ENCODE data around the gene RPF1. TPM values are rescaled to one million over a fixed set of nuclear protein-coding genes. Genes with fewer than 3 reads are reported as not detected.

Gene RPF1
- total and polyA plus RNA-seq, 2 of the 4 experiments (the other 2 are of a cell fraction), result 28.4 to 30.3 TPM

DNA sequence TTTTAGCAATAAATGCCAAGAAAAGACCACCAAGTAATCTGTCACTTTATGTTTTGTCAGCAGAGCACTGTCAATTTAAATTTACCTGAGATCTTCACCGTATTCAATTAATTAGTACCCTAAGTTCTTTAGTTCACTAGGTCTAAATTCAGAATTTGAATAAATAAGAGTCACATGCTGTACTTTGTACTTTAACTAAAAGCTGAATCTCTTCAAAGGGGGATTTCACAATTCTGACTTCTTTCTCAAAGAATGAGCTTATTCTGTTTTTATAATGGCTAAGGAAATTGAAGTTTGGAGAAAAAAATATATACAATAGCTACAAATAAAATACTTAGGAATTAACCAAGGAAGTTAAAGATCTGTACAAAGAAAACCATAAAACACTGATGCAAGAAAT lies 29.4 kb downstream of the RPF1 start:
- Histone ChIP-seq H4K5ac (ENCODE audit: low read depth, low read length) (no peak overlapping the region), H2AK9ac (replicated peaks; ENCODE audit: low read depth, low read length, poor library complexity) (no peak overlapping the region), H3K56ac (ENCODE audit: extremely low read depth, insufficient read depth, low read length) (no peak overlapping the region), H3K9me3 (ENCODE audit: control insufficient read depth, insufficient read depth, low read length) (no peaks in the 10 kb centered on the region), H3K27ac (ENCODE audit: insufficient read depth, low read length) (no peak overlapping the region), H2BK5ac (ENCODE audit: low read depth, low read length, poor library complexity, severe bottlenecking) (no peak overlapping the region), H2AK5ac (ENCODE audit: low read depth, low read length) (no peak overlapping the region), H3K23ac (ENCODE audit: low read depth, low read length) (no peak overlapping the region), H3K27me3 (ENCODE audit: control insufficient read depth, insufficient read depth, low read length) (no peaks in the 10 kb centered on the region), H2BK15ac (ENCODE audit: low read depth, low read length) (no peak overlapping the region), H3K4me2 (ENCODE audit: low read depth, low read length) (no peak overlapping the region), H4K20me1 (ENCODE audit: insufficient read depth, low read length) (peaks cover 20% of the 10 kb centered on the region), H2BK120ac (ENCODE audit: low read depth, low read length) (no peak overlapping the region), H3K79me1 (ENCODE audit: low read depth in 1 of 2, low read length in 2 of 2) (peaks cover 5 to 20% of the 10 kb centered on the region in 2 experiments; a peak in 3 of 4 replicates), H3K4ac (ENCODE audit: low read depth, low read length) (no peak overlapping the region), H3K36me3 (ENCODE audit: control insufficient read depth, insufficient read depth, low read length) (no peaks in the 10 kb centered on the region), H3K18ac (ENCODE audit: low read depth, low read length) (no peak overlapping the region), H3K14ac (replicated peaks; ENCODE audit: low read depth, low read length) (no peak overlapping the region), H4K8ac (ENCODE audit: low read depth in 2 of 2, low read length in 2 of 2) (no peak overlapping the region), H3K9me1 (ENCODE audit: insufficient read depth, low read length) (no peaks in the 10 kb centered on the region; the same call in 1 of the 2 replicates), H3K9ac (ENCODE audit: low read depth, low read length) (no peak overlapping the region), H2BK20ac (ENCODE audit: low read depth, low read length) (no peak overlapping the region), H3K4me3 (ENCODE audit: insufficient read depth, low read depth, low read length) (no peak overlapping the region), H3K4me1 (ENCODE audit: control insufficient read depth, insufficient read depth, low read length) (peaks cover 6% of the 10 kb centered on the region; the same call in 1 of the 2 replicates), H2AFZ (replicated peaks; ENCODE audit: low read length, poor library complexity) (no peak overlapping the region), H4K91ac (ENCODE audit: insufficient read depth, low read depth, low read length) (no peak overlapping the region)
- ChIA-PET POLR2A (ENCODE audit: unreplicated experiment) (no interaction called here), CTCF (no interaction called here)
- in situ Hi-C loops (cut with MboI; ENCODE audit: low sequenced_read_pairs) (no loop called here), dilution Hi-C loops (cut with HindIII; ENCODE audit: low sequenced_read_pairs, unreplicated experiment) (no loop called here), intact Hi-C loops (cut with micrococcal nuclease) (loop anchor here (5.0 kb wide), 1 partner anchor 366 kb away; the partner anchor contains the start of gene PRKACB)
- no TSS peak for BruUV-seq (replicated peaks)
- no CpG with 5 or more reads among the region's 1 CpG for WGBS, 2 experiments (ENCODE audit: extremely low coverage in 2 of 2, insufficient read length in 1 of 2)
- TF ChIP-seq, protein P1, sequence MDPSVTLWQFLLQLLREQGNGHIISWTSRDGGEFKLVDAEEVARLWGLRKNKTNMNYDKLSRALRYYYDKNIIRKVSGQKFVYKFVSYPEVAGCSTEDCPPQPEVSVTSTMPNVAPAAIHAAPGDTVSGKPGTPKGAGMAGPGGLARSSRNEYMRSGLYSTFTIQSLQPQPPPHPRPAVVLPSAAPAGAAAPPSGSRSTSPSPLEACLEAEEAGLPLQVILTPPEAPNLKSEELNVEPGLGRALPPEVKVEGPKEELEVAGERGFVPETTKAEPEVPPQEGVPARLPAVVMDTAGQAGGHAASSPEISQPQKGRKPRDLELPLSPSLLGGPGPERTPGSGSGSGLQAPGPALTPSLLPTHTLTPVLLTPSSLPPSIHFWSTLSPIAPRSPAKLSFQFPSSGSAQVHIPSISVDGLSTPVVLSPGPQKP (IDR thresholded peaks at IDR 0.05; ENCODE audit: borderline replicate concordance, low read depth, low read length), result no peak
- TF ChIP-seq POLR2A (IDR thresholded peaks at IDR 0.05; ENCODE audit: low read depth, low read length) (no peak), CHD1 (IDR thresholded peaks at IDR 0.05; ENCODE audit: low read depth, low read length) (no peak), CEBPB (IDR thresholded peaks at IDR 0.05; ENCODE audit: low read depth, low read length) (no peak), MAZ (IDR thresholded peaks at IDR 0.05; ENCODE audit: borderline replicate concordance, low read depth, low read length) (no peak), MAFK (IDR thresholded peaks at IDR 0.05; ENCODE audit: low read depth, low read length) (no peak), RCOR1 (IDR thresholded peaks at IDR 0.05; ENCODE audit: insufficient replicate concordance, low read length) (no peak), BHLHE40 (IDR thresholded peaks at IDR 0.05; ENCODE audit: low read depth, low read length) (no peak)
- ATAC-seq (ENCODE audit: low read depth), result no peak
- DNase-seq, result no peak

Data from IMR-90 (cell line).